NB4 (cell line): Measurements from ENCODE around the gene ANGPTL8.

Experiments
- POLR2A ChIP-seq: IDR thresholded peaks from 2 replicates; pipeline ENCODE4 v1.6.1; 2011; ENCODE audit warnings: mild to moderate bottlenecking; ENCODE audit not compliant: insufficient read length; ENCODE audit errors: extremely low read depth
- TF ChIP-seq, protein P1 (sequence below): IDR thresholded peaks from one replicate; pipeline ENCODE4 v1.5.1; 2012; ENCODE audit warnings: low read depth, low read length

DNA sequence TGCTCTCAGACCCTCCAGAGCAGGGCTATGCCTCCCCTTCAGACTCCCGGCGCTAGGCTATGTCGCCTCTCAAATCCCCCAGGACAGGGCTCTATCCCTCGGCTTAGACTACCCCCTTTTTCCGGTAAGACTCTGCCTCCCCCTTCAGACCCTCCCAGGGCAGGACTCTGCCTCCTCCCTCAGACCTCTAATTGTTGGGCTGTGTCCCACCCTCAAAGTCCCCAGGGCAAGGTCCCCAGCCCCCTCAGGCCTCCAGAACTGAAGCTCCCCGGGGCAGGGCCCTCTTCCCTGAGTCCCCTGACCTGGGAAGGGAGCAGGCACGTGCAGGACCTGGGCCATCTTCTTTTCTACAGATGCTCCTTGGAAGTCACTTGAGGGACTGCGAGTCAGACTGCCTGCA, 45.2 kb upstream of the ANGPTL8 start:
- TF ChIP-seq, protein P1, sequence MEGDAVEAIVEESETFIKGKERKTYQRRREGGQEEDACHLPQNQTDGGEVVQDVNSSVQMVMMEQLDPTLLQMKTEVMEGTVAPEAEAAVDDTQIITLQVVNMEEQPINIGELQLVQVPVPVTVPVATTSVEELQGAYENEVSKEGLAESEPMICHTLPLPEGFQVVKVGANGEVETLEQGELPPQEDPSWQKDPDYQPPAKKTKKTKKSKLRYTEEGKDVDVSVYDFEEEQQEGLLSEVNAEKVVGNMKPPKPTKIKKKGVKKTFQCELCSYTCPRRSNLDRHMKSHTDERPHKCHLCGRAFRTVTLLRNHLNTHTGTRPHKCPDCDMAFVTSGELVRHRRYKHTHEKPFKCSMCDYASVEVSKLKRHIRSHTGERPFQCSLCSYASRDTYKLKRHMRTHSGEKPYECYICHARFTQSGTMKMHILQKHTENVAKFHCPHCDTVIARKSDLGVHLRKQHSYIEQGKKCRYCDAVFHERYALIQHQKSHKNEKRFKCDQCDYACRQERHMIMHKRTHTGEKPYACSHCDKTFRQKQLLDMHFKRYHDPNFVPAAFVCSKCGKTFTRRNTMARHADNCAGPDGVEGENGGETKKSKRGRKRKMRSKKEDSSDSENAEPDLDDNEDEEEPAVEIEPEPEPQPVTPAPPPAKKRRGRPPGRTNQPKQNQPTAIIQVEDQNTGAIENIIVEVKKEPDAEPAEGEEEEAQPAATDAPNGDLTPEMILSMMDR = no peak
- no peak for TF ChIP-seq POLR2A
